HG02884 (cell line): Measurements from ENCODE around the gene OPCML.

Experiments used
- ATAC-seq: cut with Tn5 transposase; IDR thresholded peaks from one replicate; pipeline ENCODE4 v1.9.1; 2021; ENCODE audit warnings: mild to moderate bottlenecking, moderate library complexity; ENCODE audit not compliant: unreplicated experiment

The OPCML gene

GRCh38 chr11:132610216-132610615 lies 922.1 kb downstream of the OPCML start:
- no peak for ATAC-seq

- no peak for ATAC-seq
These were observed 924.7 kb downstream of the OPCML start for GRCh38 chr11:132607575-132607974.

- no peak for ATAC-seq
These were observed 926.3 kb downstream of the OPCML start for GRCh38 chr11:132605825-132606570.

- no peak for ATAC-seq
These were observed 927.9 kb downstream of the OPCML start for GRCh38 chr11:132604431-132604830.

- no peak for ATAC-seq
These were observed 930.4 kb downstream of the OPCML start for GRCh38 chr11:132601875-132602274.

GRCh38 chr11:132595711-132596134 lies 936.6 kb downstream of the OPCML start:
- no peak for ATAC-seq

- ATAC-seq: no peak
These were observed 937.1 kb downstream of the OPCML start for GRCh38 chr11:132595246-132595645.

- ATAC-seq: no peak
These were observed 941.3 kb downstream of the OPCML start for GRCh38 chr11:132590986-132591385.

- no peak for ATAC-seq
These were observed 941.7 kb downstream of the OPCML start for GRCh38 chr11:132590554-132590953.

GRCh38 chr11:132589791-132590190 lies 942.5 kb downstream of the OPCML start:
- no peak for ATAC-seq

GRCh38 chr11:132588366-132588765 lies 943.9 kb downstream of the OPCML start:
- ATAC-seq: no peak

- no peak for ATAC-seq
These were observed 944.6 kb downstream of the OPCML start for GRCh38 chr11:132587716-132588115.

- no peak for ATAC-seq
These were observed 945.5 kb downstream of the OPCML start for GRCh38 chr11:132586801-132587200.

- no peak for ATAC-seq
These were observed 952.5 kb downstream of the OPCML start for GRCh38 chr11:132579634-132580327.

GRCh38 chr11:132579136-132579535 lies 953.2 kb downstream of the OPCML start:
- ATAC-seq: no peak

- no peak for ATAC-seq
These were observed 953.7 kb downstream of the OPCML start for GRCh38 chr11:132578580-132578979.

- ATAC-seq: no peak
These were observed 955.6 kb downstream of the OPCML start for GRCh38 chr11:132576706-132577105.

- ATAC-seq: no peak
These were observed 968.0 kb downstream of the OPCML start for GRCh38 chr11:132564091-132564885.

- no peak for ATAC-seq
These were observed 969.3 kb downstream of the OPCML start for GRCh38 chr11:132563050-132563449.

GRCh38 chr11:132561937-132562336 lies 970.4 kb downstream of the OPCML start:
- ATAC-seq: no peak

GRCh38 chr11:132559331-132560036 lies 972.8 kb downstream of the OPCML start:
- ATAC-seq: no peak
